Measurements from ENCODE around the gene DBN1. TPM values are rescaled to one million over a fixed set of nuclear protein-coding genes. Genes with fewer than 3 reads are reported as not detected.

DBN1 gene
- polyA plus RNA-seq, 1 of the 3 experiments (the other 2 are of a cell fraction) = 244 TPM

DNA sequence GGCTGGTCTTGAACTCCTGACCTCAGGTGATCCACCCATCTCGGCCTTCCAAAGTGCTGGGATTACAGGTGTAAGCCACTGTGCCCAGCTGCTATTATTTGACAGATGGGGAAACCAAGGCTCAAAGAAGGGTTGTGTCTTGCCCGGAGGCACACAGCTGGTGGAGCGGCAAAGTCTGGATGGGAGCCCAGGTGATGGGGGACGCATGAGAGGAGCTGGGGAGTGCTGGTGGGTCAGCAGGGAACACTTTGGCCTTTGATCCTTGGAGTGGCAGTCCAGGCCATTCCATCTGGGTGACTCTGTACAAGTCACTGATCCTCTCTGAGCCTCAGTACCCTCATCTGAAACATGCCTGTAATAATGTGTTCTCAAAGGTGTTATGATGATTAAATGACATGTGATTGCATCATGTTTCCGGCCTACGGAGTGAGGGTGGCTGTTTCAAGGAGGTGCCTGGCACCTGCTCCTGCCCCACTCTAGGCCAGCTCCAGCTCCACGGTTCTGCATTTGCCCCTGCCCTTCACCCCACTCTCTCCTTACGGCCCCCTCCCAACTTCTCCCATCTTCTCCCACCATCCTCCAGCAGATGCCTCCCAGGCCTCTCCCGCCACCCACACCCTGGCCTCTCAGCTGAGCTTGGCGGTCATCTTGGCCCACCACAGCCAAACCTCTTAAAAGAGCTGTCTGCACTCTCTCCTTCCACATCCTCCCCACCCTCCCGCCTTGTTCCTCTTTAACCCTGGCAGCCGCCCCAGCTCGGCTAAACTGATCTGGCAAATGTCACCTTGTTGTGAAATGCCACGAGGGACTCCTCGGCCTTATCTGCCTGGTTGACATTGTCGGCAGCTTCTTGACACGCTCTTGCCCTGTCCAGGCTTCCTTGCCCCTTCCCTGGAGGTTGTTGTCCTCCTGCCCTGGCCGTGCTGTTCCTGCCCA, 5.5 kb upstream of the DBN1 start:
- no peak overlapping the region for H3K9ac ChIP-seq
- H3K27me3 ChIP-seq (ENCODE audit: insufficient read depth) = no peaks in the 10 kb centered on the region
- H3K4me2 ChIP-seq = peak overlapping the region; percentile 8; the same call in 1 of the 2 replicates
- peak; percentile 73 for DNase-seq
- ChIA-PET CTCF (interaction anchor here (0.8 to 20.3 kb wide), 10 partner anchors 10 to 169 kb away, joined by 3 to 215 read pairs (median 6); partner anchors contain the start of gene PDLIM7), POLR2A (interaction anchor here (0.9 to 4.7 kb wide), 6 partner anchors 8 to 31 kb away, joined by 3 to 39 read pairs (median 3); partner anchors contain the start of gene PDLIM7)
- peak overlapping the region; percentile 69 to 95; a peak in 3 of 4 replicates for H3K27ac ChIP-seq (ENCODE audit: low read depth in 2 of 2, low read length in 1 of 2)
- peaks cover 5 to 8% of the 10 kb centered on the region in 2 experiments for H3K36me3 ChIP-seq (replicated peaks in 1 of 2; ENCODE audit: control insufficient read depth in 1 of 2, insufficient read depth in 2 of 2, low read length in 1 of 2)
- peaks cover 13% of the 10 kb centered on the region for H4K20me1 ChIP-seq (ENCODE audit: insufficient read depth)
- peaks cover 6 to 84% of the 10 kb centered on the region in 2 experiments; a peak in 3 of 4 replicates for H3K4me1 ChIP-seq (ENCODE audit: control insufficient read depth in 1 of 2, insufficient read depth in 2 of 2, low read depth in 1 of 2, low read length in 1 of 2)
- H2AFZ ChIP-seq (ENCODE audit: low read depth) = no peak overlapping the region
- 46% methylated on average over 18 of the region's 18 CpGs for WGBS (ENCODE audit: low lambda C conversion rate)
- no peak overlapping the region for H3K4me3 ChIP-seq (ENCODE audit: low read depth in 2 of 2, low read length in 1 of 2)
- no peaks in the 10 kb centered on the region for H3K9me2 ChIP-seq
- H3F3A ChIP-seq (replicated peaks; ENCODE audit: insufficient read depth) = peaks cover 89% of the 10 kb centered on the region
- no peaks in the 10 kb centered on the region for H3K9me3 ChIP-seq
- H3K79me2 ChIP-seq (ENCODE audit: insufficient read depth) = no peaks in the 10 kb centered on the region
- peak; percentile 61 for TF ChIP-seq MXI1 (IDR thresholded peaks at IDR 0.05; ENCODE audit: low read depth, low read length)
- no peak for TF ChIP-seq GABPA (IDR thresholded peaks at IDR 0.05; ENCODE audit: low read depth)
- TF ChIP-seq, protein P1, sequence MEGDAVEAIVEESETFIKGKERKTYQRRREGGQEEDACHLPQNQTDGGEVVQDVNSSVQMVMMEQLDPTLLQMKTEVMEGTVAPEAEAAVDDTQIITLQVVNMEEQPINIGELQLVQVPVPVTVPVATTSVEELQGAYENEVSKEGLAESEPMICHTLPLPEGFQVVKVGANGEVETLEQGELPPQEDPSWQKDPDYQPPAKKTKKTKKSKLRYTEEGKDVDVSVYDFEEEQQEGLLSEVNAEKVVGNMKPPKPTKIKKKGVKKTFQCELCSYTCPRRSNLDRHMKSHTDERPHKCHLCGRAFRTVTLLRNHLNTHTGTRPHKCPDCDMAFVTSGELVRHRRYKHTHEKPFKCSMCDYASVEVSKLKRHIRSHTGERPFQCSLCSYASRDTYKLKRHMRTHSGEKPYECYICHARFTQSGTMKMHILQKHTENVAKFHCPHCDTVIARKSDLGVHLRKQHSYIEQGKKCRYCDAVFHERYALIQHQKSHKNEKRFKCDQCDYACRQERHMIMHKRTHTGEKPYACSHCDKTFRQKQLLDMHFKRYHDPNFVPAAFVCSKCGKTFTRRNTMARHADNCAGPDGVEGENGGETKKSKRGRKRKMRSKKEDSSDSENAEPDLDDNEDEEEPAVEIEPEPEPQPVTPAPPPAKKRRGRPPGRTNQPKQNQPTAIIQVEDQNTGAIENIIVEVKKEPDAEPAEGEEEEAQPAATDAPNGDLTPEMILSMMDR (IDR thresholded peaks at IDR 0.05) = no peak
- no peak for TF ChIP-seq CHD2 (IDR thresholded peaks at IDR 0.05; ENCODE audit: low read length, partially characterized antibody)
- TF ChIP-seq GATA2 (CRISPR knock-in tag; IDR thresholded peaks at IDR 0.05) = peak; percentile 86
- TF ChIP-seq RXRA (IDR thresholded peaks at IDR 0.05; ENCODE audit: borderline replicate concordance, low read depth) = no peak
- TF ChIP-seq NFIC (IDR thresholded peaks at IDR 0.05; ENCODE audit: borderline replicate concordance) = no peak
- TF ChIP-seq RFX5 (IDR thresholded peaks at IDR 0.05; ENCODE audit: low read length) = no peak
- TF ChIP-seq YY1 (IDR thresholded peaks at IDR 0.05; ENCODE audit: low read depth) = no peak
- TF ChIP-seq, protein P2, sequence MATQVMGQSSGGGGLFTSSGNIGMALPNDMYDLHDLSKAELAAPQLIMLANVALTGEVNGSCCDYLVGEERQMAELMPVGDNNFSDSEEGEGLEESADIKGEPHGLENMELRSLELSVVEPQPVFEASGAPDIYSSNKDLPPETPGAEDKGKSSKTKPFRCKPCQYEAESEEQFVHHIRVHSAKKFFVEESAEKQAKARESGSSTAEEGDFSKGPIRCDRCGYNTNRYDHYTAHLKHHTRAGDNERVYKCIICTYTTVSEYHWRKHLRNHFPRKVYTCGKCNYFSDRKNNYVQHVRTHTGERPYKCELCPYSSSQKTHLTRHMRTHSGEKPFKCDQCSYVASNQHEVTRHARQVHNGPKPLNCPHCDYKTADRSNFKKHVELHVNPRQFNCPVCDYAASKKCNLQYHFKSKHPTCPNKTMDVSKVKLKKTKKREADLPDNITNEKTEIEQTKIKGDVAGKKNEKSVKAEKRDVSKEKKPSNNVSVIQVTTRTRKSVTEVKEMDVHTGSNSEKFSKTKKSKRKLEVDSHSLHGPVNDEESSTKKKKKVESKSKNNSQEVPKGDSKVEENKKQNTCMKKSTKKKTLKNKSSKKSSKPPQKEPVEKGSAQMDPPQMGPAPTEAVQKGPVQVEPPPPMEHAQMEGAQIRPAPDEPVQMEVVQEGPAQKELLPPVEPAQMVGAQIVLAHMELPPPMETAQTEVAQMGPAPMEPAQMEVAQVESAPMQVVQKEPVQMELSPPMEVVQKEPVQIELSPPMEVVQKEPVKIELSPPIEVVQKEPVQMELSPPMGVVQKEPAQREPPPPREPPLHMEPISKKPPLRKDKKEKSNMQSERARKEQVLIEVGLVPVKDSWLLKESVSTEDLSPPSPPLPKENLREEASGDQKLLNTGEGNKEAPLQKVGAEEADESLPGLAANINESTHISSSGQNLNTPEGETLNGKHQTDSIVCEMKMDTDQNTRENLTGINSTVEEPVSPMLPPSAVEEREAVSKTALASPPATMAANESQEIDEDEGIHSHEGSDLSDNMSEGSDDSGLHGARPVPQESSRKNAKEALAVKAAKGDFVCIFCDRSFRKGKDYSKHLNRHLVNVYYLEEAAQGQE (IDR thresholded peaks at IDR 0.05; ENCODE audit: low read depth, low read length) = no peak
- TF ChIP-seq, protein P3, sequence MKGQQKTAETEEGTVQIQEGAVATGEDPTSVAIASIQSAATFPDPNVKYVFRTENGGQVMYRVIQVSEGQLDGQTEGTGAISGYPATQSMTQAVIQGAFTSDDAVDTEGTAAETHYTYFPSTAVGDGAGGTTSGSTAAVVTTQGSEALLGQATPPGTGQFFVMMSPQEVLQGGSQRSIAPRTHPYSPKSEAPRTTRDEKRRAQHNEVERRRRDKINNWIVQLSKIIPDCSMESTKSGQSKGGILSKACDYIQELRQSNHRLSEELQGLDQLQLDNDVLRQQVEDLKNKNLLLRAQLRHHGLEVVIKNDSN (IDR thresholded peaks at IDR 0.05; ENCODE audit: borderline replicate concordance, low read depth) = no peak
- peak; percentile 51 for TF ChIP-seq POLR2AphosphoS5 (IDR thresholded peaks at IDR 0.05; ENCODE audit: low read depth, low read length)
- TF ChIP-seq, protein P4, sequence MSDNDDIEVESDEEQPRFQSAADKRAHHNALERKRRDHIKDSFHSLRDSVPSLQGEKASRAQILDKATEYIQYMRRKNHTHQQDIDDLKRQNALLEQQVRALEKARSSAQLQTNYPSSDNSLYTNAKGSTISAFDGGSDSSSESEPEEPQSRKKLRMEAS (IDR thresholded peaks at IDR 0.05; ENCODE audit: low read depth) = no peak
- no peak for TF ChIP-seq TAF1 (IDR thresholded peaks at IDR 0.05; ENCODE audit: borderline replicate concordance, low read depth, low read length)
- TF ChIP-seq JUND (IDR thresholded peaks at IDR 0.05) = no peak; the same call in 1 of the 2 replicates
- TF ChIP-seq, protein P5, sequence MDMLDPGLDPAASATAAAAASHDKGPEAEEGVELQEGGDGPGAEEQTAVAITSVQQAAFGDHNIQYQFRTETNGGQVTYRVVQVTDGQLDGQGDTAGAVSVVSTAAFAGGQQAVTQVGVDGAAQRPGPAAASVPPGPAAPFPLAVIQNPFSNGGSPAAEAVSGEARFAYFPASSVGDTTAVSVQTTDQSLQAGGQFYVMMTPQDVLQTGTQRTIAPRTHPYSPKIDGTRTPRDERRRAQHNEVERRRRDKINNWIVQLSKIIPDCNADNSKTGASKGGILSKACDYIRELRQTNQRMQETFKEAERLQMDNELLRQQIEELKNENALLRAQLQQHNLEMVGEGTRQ (IDR thresholded peaks at IDR 0.05; ENCODE audit: borderline replicate concordance, low read depth, low read length) = no peak
- TF ChIP-seq, protein P6, sequence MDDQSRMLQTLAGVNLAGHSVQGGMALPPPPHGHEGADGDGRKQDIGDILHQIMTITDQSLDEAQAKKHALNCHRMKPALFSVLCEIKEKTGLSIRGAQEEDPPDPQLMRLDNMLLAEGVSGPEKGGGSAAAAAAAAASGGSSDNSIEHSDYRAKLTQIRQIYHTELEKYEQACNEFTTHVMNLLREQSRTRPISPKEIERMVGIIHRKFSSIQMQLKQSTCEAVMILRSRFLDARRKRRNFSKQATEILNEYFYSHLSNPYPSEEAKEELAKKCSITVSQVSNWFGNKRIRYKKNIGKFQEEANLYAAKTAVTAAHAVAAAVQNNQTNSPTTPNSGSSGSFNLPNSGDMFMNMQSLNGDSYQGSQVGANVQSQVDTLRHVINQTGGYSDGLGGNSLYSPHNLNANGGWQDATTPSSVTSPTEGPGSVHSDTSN (IDR thresholded peaks at IDR 0.05) = peak; percentile 30
- no peak for TF ChIP-seq TEAD4 (IDR thresholded peaks at IDR 0.05; ENCODE audit: borderline replicate concordance, insufficient read depth)
- TF ChIP-seq FOXM1 (IDR thresholded peaks at IDR 0.05; ENCODE audit: low read depth) = no peak
- no peak for TF ChIP-seq NRF1 (IDR thresholded peaks at IDR 0.05; ENCODE audit: low read depth, low read length)
- no peak for TF ChIP-seq MEF2A (IDR thresholded peaks at IDR 0.05; ENCODE audit: borderline replicate concordance, low read depth)
- TF ChIP-seq RCOR1 (IDR thresholded peaks at IDR 0.05; ENCODE audit: low read length) = peak; percentile 31; the same call in 1 of the 2 replicates
- TF ChIP-seq FOSL2 (IDR thresholded peaks at IDR 0.05; ENCODE audit: borderline replicate concordance, low read depth) = no peak
- no peak for TF ChIP-seq FOXJ3 (CRISPR knock-in tag; IDR thresholded peaks at IDR 0.05)

Measured in SK-N-SH (cell line).